ENCODE measurements around the gene SLC38A10. TPM values are rescaled to one million over a fixed set of nuclear protein-coding genes. Genes with fewer than 3 reads are reported as not detected.

SLC38A10 gene
- total RNA-seq, 1 experiment from 2014 or later = 75.1 TPM

- no peak overlapping the region for H3K4me3 ChIP-seq (ENCODE audit: low read depth, low read length, poor library complexity, severe bottlenecking)
- DNase-seq (ENCODE audit: low spot score) = no peak
- BruUV-seq (replicated peaks) = no TSS peak
- no peaks in the 10 kb centered on the region for H3K27me3 ChIP-seq (replicated peaks; ENCODE audit: insufficient read depth, low read depth, low read length, poor library complexity)
- no peaks in the 10 kb centered on the region for H3K9me3 ChIP-seq (ENCODE audit: low read depth, low read length, poor library complexity, severe bottlenecking)
- no peak overlapping the region for H3K27ac ChIP-seq (ENCODE audit: low read depth, low read length, poor library complexity, severe bottlenecking)
- no peaks in the 10 kb centered on the region for H3K36me3 ChIP-seq (ENCODE audit: insufficient read depth, low read length, poor library complexity, severe bottlenecking)
- intact Hi-C loops (cut with micrococcal nuclease; ENCODE audit: unreplicated experiment) = no loop called here
- ChIA-PET CTCF (interaction anchor here (0.6 kb wide), 1 partner anchor 146 kb away, joined by 3 read pairs; no protein-coding TSS in a partner anchor), POLR2A (ENCODE audit: low non-redundant PET) (no interaction called here)
- H3K4me1 ChIP-seq (ENCODE audit: insufficient read depth, low read length, poor library complexity, severe bottlenecking) = no peaks in the 10 kb centered on the region
- TF ChIP-seq CTCF (conservative IDR thresholded peaks at IDR 0.05; ENCODE audit: low read depth, low read length) = no peak
- TF ChIP-seq EZH2 (IDR thresholded peaks at IDR 0.05; ENCODE audit: borderline replicate concordance, low read depth, low read length, poor library complexity, severe bottlenecking) = no peak
These were observed 7.8 kb upstream of the SLC38A10 start for GRCh38 chr17:81302861-81303333.

GRCh38 chr17:81302324-81302723, 7.2 kb upstream of the SLC38A10 start:
- ChIA-PET CTCF (no interaction called here), POLR2A (ENCODE audit: low non-redundant PET) (interaction anchor here (0.5 kb wide), 1 partner anchor 1836 kb away, joined by 3 read pairs; no protein-coding TSS in a partner anchor)
- Histone ChIP-seq H3K27me3 (replicated peaks; ENCODE audit: insufficient read depth, low read depth, low read length, poor library complexity) (no peaks in the 10 kb centered on the region), H3K9me3 (ENCODE audit: low read depth, low read length, poor library complexity, severe bottlenecking) (no peaks in the 10 kb centered on the region), H3K4me1 (ENCODE audit: insufficient read depth, low read length, poor library complexity, severe bottlenecking) (no peaks in the 10 kb centered on the region), H3K27ac (ENCODE audit: low read depth, low read length, poor library complexity, severe bottlenecking) (no peak overlapping the region), H3K36me3 (ENCODE audit: insufficient read depth, low read length, poor library complexity, severe bottlenecking) (no peaks in the 10 kb centered on the region), H3K4me3 (ENCODE audit: low read depth, low read length, poor library complexity, severe bottlenecking) (no peak overlapping the region)
- TF ChIP-seq CTCF (conservative IDR thresholded peaks at IDR 0.05; ENCODE audit: low read depth, low read length) (no peak), EZH2 (IDR thresholded peaks at IDR 0.05; ENCODE audit: borderline replicate concordance, low read depth, low read length, poor library complexity, severe bottlenecking) (no peak)
- intact Hi-C loops (cut with micrococcal nuclease; ENCODE audit: unreplicated experiment) = no loop called here
- no TSS peak for BruUV-seq (replicated peaks)
- DNase-seq (ENCODE audit: low spot score) = no peak

- Histone ChIP-seq H3K36me3 (ENCODE audit: insufficient read depth, low read length, poor library complexity, severe bottlenecking) (no peaks in the 10 kb centered on the region), H3K4me1 (ENCODE audit: insufficient read depth, low read length, poor library complexity, severe bottlenecking) (no peaks in the 10 kb centered on the region), H3K9me3 (ENCODE audit: low read depth, low read length, poor library complexity, severe bottlenecking) (no peaks in the 10 kb centered on the region), H3K27me3 (replicated peaks; ENCODE audit: insufficient read depth, low read depth, low read length, poor library complexity) (no peaks in the 10 kb centered on the region), H3K4me3 (ENCODE audit: low read depth, low read length, poor library complexity, severe bottlenecking) (no peak overlapping the region), H3K27ac (ENCODE audit: low read depth, low read length, poor library complexity, severe bottlenecking) (no peak overlapping the region)
- BruUV-seq (replicated peaks) = no TSS peak
- intact Hi-C loops (cut with micrococcal nuclease; ENCODE audit: unreplicated experiment) = no loop called here
- ChIA-PET POLR2A (ENCODE audit: low non-redundant PET) (interaction anchor here (0.5 kb wide), 1 partner anchor 1837 kb away, joined by 3 read pairs; no protein-coding TSS in a partner anchor), CTCF (no interaction called here)
- no peak for DNase-seq (ENCODE audit: low spot score)
- TF ChIP-seq CTCF (conservative IDR thresholded peaks at IDR 0.05; ENCODE audit: low read depth, low read length) = no peak
- no peak for TF ChIP-seq EZH2 (IDR thresholded peaks at IDR 0.05; ENCODE audit: borderline replicate concordance, low read depth, low read length, poor library complexity, severe bottlenecking)
These were observed 6.4 kb upstream of the SLC38A10 start for GRCh38 chr17:81301195-81302144.
